MCF 10A (cell line): ENCODE data around the gene PPP2R5A. TPM values are rescaled to one million over a fixed set of nuclear protein-coding genes. Genes with fewer than 3 reads are reported as not detected.

Source experiments
- BruUV-seq: library from RNA; stranded (reverse); fragments of 400-500 nt; replicated peaks from 2 replicates; lab custom pipeline; 2021; lab: Mats Ljungman, UMichigan
- CTCF ChIA-PET: fragments of 300-600 bp; sonication (Branson Sonifier 250); formaldehyde crosslinking; extraction: SDS; loops from one replicate; lab custom pipeline; 2021; ENCODE audit warnings: antibody characterized with exemption, inconsistent platforms; lab: Yijun Ruan, JAX
- POLR2A ChIA-PET: fragments of 300-600, 350-650 bp; sonication (Branson Sonifier 250); formaldehyde crosslinking; extraction: SDS; loops from one replicate; lab custom pipeline; 2020; ENCODE audit warnings: antibody characterized with exemption, inconsistent platforms; lab: Yijun Ruan, JAX
- DNase-seq: peaks from one replicate; pipeline ENCODE4 v3.0.0-alpha.2; 2018; ENCODE audit not compliant: unreplicated experiment
- H3K27ac Mint-ChIP-seq: one replicate; pipeline ENCODE4 v1.8.0; 2022; ENCODE audit warnings: mild to moderate bottlenecking, low read depth, mixed read lengths; ENCODE audit not compliant: unreplicated experiment
- H3K27me3 Mint-ChIP-seq: one replicate; pipeline ENCODE4 v1.8.0; 2022; ENCODE audit warnings: mixed read lengths; ENCODE audit not compliant: insufficient read depth, unreplicated experiment
- H3K36me3 Mint-ChIP-seq: one replicate; pipeline ENCODE4 v1.8.0; 2022; ENCODE audit warnings: mild to moderate bottlenecking, moderate library complexity, mixed read lengths; ENCODE audit not compliant: insufficient read depth, unreplicated experiment
- H3K4me1 Mint-ChIP-seq: one replicate; pipeline ENCODE4 v1.8.0; 2022; ENCODE audit warnings: mixed read lengths; ENCODE audit not compliant: insufficient read depth, unreplicated experiment
- H3K4me3 Mint-ChIP-seq: one replicate; pipeline ENCODE4 v1.8.0; 2022; ENCODE audit warnings: mild to moderate bottlenecking, moderate library complexity, mixed read lengths; ENCODE audit not compliant: unreplicated experiment
- H3K9me3 Mint-ChIP-seq: one replicate; pipeline ENCODE4 v1.8.0; 2022; ENCODE audit warnings: mixed read lengths; ENCODE audit not compliant: unreplicated experiment
- CTCF ChIP-seq: fragments of 200-600 bp; IDR thresholded peaks from one replicate; pipeline ENCODE4 v1.8.0; 2022; ENCODE audit warnings: antibody characterized with exemption, mild to moderate bottlenecking; ENCODE audit not compliant: unreplicated experiment
- intact Hi-C: fragments of 100-400 bp; cut with micrococcal nuclease; formaldehyde crosslinking; loops from 2 replicates; pipeline ENCODE4 v1.14.1; 2022
- total RNA-seq: library from RNA; stranded (reverse); gene quantifications from 2 replicates; pipeline ENCODE4 v1.2.3, GENCODE V29; 2022

The PPP2R5A gene
- total RNA-seq, 1 experiment from 2014 or later: 38.6 TPM

- Mint-ChIP-seq H3K4me1 (peaks cover 19% of the 10 kb centered on the region), H3K27ac (no peak overlapping the region), H3K9me3 (peaks cover 20% of the 10 kb centered on the region), H3K27me3 (no peaks in the 10 kb centered on the region), H3K4me3 (no peak overlapping the region), H3K36me3 (peaks cover 18% of the 10 kb centered on the region)
- CTCF ChIA-PET: interaction anchor here (2.2 kb wide), 1 partner anchor 27 kb away, joined by 4 read pairs; no protein-coding TSS in a partner anchor
- no TSS peak for BruUV-seq
- POLR2A ChIA-PET: no interaction called here
- no peak for DNase-seq
- TF ChIP-seq CTCF: no peak
- intact Hi-C loops: no loop called here
Observed at GRCh38 chr1:212401042-212401441, 115.8 kb downstream of the PPP2R5A start.

GRCh38 chr1:212401838-212402582 lies 116.8 kb downstream of the PPP2R5A start:
- intact Hi-C loops: no loop called here
- H3K9me3 Mint-ChIP-seq: peaks cover 14% of the 10 kb centered on the region
- peaks cover 19% of the 10 kb centered on the region for H3K4me1 Mint-ChIP-seq
- ChIA-PET POLR2A (interaction anchor here (0.7 to 1.1 kb wide), 2 partner anchors 33 to 266 kb away, joined by 3 read pairs; no protein-coding TSS in a partner anchor), CTCF (interaction anchor here (0.9 to 2.2 kb wide), 3 partner anchors 26 to 338 kb away, joined by 3 to 4 read pairs (median 4); no protein-coding TSS in a partner anchor)
- no peak overlapping the region for H3K4me3 Mint-ChIP-seq
- peak; percentile 68 for DNase-seq
- peaks cover 18% of the 10 kb centered on the region for H3K36me3 Mint-ChIP-seq
- no peak for TF ChIP-seq CTCF
- no peaks in the 10 kb centered on the region for H3K27me3 Mint-ChIP-seq
- peak overlapping the region; percentile 49 for H3K27ac Mint-ChIP-seq
- BruUV-seq: no TSS peak

GRCh38 chr1:212402666-212403321 lies 117.6 kb downstream of the PPP2R5A start:
- peak; percentile 12 for DNase-seq
- Mint-ChIP-seq H3K27me3 (no peaks in the 10 kb centered on the region), H3K36me3 (peaks cover 19% of the 10 kb centered on the region), H3K27ac (peak overlapping the region; percentile 49), H3K9me3 (peaks cover 8% of the 10 kb centered on the region), H3K4me1 (peaks cover 19% of the 10 kb centered on the region), H3K4me3 (no peak overlapping the region)
- POLR2A ChIA-PET: interaction anchor here (0.6 to 1.3 kb wide), 4 partner anchors 10 to 265 kb away, joined by 3 to 4 read pairs (median 3); partner anchors contain the start of gene PACC1
- intact Hi-C loops: no loop called here
- CTCF ChIA-PET: interaction anchor here (0.6 to 2.2 kb wide), 7 partner anchors 19 to 722 kb away, joined by 3 to 4 read pairs (median 3); no protein-coding TSS in a partner anchor
- BruUV-seq: no TSS peak
- TF ChIP-seq CTCF: no peak
